ENCODE measurements around the gene LCLAT1.

LCLAT1 gene

DNA sequence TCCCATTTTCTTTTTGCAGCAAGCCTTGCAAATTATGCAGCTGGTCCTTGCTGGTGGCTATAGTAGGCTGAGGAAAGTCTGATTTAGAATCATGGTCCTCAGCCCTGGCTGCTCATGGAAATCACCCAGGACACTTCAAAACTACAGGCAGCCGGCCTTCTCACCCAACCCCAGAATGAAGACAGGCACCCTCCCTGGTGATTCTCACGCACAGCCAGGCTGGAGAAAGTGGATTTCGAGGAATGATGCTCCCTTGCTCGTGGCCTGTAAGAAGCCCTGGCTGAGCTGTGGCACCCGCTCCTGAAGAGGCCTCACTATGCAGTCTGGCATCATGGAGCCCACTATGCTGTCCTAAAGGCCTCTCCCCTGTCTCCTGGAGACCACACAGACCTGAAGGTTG, 202.8 kb downstream of the LCLAT1 start:
- no peak for DNase-seq

GRCh38 chr2:30652271-30652915, 205.3 kb downstream of the LCLAT1 start:
- no peak for DNase-seq

DNA sequence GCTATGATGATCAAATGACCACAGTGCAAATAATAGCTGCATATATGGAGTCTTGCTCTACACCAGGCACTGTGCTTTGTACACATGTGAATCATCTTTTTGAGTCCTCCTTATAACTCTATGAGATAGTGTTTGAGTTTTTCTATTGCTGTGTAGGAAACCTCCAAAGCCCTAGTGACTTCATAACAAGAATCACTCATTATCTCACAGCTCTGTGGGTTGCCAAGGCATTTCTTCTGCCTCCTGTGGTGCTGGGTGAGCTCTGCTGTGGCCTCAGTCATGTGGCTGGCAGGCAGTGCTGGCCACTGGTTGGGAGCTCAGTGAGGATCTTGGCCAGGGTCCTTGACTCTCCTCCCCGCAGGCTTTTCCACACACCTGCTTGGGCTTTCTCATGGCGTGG, 206.8 kb downstream of the LCLAT1 start:
- DNase-seq: no peak

DNA sequence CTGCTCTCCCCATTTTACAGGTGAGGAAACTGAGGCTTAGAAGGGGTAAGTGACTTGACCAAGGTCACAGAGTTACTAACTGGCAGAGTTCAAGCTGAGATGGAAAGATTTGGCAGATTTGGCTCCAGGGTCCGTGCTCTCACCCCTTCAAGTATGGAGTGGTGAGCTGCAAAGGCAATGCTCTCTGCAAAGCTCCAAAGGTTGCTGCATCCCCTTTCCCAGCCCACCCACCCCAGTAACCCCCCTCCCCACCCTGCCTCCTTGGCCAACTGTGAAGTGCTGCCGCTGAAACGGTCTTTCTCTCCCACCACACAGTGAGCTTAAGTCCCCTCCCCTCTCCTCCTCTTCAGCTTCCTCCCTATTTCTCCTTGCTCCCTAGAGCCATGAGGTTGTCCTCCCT, 207.4 kb downstream of the LCLAT1 start:
- no peak for DNase-seq

DNA sequence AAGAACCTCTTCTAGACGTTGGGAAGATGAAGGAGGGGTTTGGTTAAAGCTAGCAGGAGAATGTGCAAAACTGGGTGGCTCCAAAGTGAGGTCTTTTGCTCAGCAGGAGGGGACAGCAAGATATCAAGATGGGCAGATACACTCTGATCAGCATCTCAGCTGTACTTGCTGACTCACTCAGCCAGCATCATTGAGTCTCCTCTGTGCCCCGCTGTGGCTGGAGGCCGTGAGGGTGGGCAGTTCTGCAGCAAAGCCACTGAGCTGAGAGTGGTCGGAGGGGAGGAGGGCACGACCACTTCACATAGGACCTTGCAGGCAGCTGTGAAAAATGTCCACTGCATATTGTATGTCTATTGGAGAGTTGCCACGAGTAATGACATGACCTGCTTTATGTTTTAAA, 208.2 kb downstream of the LCLAT1 start:
- DNase-seq: no peak

GRCh38 chr2:30655660-30656059, 208.6 kb downstream of the LCLAT1 start:
- DNase-seq: no peak

GRCh38 chr2:30656079-30656478, 209.0 kb downstream of the LCLAT1 start:
- no peak for DNase-seq

- DNase-seq: no peak
Observed at GRCh38 chr2:30661173-30662107, 214.4 kb downstream of the LCLAT1 start.

- no peak for DNase-seq
Observed at GRCh38 chr2:30662268-30663131, 215.5 kb downstream of the LCLAT1 start.

DNA sequence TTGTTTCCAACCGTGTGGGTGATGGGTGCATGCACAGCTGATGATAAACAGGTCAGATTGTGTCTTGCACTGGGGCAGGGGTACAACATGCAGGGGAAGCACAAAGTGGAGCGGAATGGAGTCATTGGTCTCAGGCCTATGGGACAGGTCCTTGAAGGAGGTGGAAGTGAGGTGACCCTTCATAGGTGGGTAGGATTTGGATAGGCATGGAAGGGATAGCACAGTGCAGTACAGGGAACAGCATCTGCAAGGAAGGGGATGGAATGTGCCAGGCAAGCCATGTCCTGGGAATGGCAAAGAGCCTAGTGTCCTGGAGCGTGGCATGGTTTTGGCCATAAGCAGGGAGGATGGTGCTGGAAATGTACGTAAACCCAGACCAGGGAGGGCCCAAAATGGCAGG, 216.3 kb downstream of the LCLAT1 start:
- DNase-seq: no peak

DNA sequence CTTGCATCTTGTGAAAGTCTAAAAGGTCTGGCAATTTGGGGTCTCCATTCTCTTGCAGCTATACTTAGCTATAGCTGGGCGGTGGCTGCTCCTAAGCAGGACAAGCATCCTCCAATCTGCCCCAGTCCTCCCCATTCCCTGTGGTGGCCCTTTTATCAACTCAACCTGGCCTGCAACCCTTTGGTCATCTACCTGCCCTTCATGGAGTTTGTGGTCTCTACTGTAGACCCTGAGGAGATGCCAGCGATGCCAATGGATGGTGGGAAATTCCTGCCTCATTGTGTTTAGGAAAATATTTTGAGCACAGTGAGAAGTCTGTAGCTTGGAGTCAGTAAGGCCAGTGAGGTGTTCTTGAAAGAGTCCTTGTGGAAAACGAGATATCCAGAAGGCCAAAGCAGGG, 216.8 kb downstream of the LCLAT1 start:
- DNase-seq: no peak

DNA sequence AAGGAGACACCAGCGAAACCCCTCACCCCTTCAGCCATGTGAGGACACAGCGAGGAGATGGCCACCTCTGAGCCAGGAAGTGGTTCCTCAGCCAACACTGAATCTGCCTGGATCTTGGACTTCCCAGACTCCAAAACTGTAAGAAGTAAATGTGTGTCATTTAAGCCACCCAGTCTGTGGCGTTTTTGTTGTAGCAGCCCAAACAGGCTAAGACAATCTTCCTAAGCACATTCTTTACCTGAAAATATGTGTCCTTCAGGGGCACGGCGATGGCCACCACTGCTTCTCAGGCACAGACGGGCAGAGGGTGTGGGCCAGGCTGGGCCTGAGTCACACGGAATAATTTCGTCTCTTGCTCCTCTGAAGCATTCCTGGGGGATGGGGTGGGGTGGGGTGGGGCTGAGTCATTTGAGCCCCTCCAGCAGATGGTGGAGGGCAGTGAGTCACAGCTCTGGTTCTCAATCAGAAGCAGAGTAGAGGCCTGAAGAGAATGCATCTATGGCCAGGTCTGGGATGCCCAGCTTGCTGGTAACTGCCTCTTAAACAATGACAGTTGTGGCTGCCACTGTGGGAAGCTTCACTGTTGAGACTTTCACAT, 217.8 kb downstream of the LCLAT1 start:
- DNase-seq: peak; percentile 90

DNA sequence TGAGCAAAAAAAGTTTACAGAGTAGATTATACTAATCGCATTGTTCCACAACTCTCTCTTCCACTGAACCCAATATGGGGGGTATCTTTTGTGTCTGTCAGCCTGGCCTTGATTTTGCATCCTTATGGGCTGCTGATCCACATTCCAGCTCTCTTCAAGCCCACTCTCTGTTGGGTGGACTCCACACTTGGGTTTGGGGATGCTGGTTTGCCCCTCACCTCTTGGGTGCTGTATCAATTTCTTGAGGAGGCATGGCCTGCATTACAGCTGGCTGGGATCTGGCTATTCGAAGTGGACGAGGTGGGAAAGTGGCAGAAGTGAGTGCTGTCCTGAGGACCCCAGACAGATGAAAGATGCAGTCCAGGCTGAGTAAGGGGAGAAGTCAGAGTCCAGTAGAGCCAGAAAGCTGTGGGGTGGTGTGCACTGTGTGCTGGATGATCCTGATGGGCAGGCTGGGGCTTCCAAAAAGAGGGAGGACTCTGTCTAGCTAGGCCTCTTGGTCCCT, 218.8 kb downstream of the LCLAT1 start:
- DNase-seq: no peak

DNA sequence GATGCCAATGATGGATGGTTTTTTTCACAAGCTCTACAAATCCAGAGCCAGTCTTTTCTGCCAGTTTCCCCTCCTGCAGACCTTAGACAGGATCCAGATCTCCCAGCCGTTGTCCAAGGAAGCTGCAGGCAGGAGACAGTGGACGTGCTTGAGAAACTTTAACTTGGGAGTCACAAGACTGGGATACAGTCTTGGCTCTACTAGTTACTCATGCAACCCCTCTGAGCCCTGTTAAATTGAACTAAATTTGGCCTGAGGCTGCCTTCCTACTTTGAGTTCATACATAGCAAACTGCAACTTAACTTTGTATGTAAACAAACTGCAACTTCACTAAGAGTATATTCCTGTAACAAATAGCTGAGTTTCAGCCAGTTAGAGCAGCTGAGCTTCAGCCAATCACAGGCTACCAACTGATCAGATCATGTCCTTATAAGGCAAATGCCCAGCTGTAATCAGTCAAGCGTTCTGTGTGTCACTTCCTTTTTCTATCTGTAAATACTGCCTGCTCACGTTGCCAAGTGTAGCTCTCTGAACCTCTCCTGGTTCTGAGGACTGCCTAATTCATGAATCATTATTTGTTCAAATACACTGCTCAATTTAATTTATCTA, 219.3 kb downstream of the LCLAT1 start:
- DNase-seq: peak; percentile 56

DNA sequence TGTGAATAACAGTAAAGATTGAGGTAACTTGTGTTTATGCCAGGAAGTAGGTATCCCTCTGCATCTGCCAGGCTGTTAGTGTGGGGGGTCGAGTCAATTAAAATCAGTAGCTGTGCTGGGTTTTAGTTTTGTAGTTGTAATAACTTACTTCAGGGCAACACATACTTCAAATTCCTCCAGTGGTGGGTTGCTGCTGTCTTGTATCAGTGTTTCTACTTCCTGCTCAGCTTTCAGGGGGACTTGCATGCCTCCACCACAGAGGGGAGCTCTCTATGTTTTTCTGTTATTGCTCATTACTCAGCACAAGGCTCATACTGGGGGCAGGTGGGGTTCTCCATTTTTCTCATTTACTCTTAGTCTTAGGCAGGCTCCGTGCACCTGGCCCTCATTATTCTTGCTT, 223.4 kb downstream of the LCLAT1 start:
- DNase-seq: no peak

DNA sequence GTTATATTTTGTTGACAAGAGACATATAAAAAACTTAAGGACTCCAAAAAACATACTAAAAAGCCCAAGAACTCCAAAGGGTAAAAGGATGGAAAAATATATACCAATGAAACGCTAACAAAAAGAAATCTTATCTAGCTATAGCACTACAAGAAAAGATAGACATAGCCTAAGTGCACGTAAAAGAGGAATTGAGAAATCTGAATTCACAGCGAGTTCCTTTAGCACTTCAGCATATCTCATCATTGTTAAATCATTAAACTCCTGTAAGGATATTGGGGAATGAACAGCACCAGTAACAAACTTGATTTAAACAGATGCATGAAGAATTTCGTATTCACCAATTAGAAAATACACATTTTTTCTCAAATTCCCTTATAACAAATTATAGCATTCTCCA, 226.1 kb downstream of the LCLAT1 start:
- DNase-seq: no peak

GRCh38 chr2:30675758-30676157, 228.7 kb downstream of the LCLAT1 start:
- DNase-seq: no peak

DNA sequence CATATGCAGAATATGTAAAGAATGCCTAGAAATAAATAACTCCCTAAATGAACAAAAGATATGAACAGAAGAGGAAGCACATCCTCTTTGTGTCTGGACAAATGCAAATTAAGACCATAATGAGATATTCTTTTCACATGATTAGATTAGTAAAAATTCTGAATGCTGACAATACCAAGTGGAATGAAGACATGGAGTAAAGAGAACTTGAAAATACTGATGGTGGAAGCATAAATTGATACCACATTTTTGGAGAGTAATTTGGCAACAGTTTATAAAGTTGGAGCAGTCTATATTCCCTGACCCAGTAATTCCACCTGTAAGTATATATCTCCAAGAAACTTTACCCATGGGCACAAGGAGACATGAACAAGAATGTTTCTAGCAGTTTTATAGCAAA, 230.2 kb downstream of the LCLAT1 start:
- DNase-seq: no peak

DNA sequence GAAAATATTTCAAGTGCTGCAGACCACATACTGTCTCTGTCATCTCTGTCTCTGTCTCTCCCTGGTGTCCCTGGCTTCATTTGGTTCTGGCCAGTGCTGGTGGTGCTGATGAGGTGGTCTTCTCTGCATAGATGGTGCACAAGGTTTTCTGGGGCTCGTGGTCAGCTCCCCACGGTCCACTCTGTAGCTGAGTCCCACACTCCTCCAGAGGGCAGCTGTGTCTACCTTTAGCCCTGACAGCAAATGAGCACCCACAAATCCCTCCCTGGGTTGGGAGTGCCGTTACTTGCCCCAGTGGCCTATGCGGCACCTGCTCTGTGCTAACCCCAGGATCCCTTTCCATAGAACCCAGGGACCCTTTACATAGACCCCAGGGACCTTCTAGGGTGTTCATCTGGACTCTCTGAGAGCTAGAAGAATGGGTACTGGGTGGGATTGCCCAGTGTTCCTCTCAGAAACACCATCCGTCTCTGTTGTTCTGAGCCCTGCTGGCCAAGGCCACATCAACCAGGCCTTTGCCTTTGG, 230.9 kb downstream of the LCLAT1 start:
- DNase-seq: no peak

DNA sequence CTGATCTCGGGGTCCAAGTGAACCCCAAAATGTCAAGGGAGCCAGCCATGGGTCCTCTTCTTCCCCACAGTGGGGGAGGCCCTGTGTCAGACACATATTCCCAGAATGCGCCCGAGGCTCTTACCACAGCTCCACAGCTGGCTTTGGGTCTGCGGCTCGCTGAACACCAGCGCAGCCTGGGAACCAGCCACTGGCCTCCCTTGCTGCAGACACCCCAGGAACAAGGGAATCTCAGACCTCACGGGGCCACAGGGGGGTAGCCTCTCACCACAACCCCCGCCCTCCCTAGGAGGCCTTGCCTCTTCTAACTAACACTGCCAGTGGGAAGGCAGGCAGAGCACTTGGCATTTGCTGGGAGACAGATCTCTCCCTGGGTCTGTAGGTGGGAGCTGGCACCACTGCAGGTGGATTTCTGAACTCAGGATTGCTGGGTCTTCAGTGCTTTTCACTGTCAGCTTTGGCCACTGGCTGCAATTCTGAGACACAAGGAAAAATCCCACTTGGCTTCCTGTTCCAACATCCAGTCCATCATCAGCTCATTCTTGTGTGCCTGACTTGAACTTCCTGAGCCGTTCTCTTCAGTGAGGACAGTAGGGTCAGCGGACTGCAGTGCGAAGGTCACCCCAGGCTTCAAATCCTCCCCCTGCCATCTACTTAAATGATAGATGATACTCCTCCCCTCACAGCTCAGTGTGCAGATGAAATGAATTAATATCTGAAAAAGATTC, 231.5 kb downstream of the LCLAT1 start:
- DNase-seq: no peak

DNA sequence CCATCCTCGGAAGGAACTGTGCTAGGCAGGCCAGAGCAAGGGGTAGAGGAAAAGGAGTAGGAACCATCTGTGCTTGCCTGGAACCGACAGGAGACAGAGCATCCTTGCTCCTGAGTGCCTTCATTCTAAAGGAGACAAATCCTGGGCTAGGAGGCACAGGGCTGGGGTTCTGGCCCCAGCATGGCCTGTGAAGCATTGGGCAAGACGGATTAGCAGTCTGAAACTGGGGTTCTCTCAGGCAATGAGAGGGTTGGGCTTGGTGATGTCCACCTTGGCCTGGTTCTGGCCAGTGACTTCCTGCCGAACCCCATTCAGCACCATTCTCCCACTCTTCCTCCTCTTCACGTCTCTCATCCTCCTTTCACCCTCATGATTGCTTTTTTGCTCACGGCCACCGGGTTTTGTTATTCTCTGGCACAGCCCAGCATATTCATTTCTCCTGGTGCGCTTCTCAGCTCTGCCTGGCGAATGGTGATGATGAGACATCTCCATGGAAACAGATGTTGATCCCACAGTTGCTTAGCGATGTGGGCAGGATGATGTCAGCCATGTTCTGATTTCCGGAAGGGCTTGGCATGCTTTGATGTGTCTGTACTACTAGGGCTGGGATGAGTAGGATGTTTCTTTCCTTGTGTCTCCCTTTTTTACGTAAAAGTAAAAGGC, 232.5 kb downstream of the LCLAT1 start:
- no peak for DNase-seq
